ENCODE data around the gene BBX. TPM values are rescaled to one million over a fixed set of nuclear protein-coding genes. Genes with fewer than 3 reads are reported as not detected.

The BBX gene
- total RNA-seq, 4 donors from 2014 or later, result 55.6 to 86.7 (median 73.0) TPM

DNA sequence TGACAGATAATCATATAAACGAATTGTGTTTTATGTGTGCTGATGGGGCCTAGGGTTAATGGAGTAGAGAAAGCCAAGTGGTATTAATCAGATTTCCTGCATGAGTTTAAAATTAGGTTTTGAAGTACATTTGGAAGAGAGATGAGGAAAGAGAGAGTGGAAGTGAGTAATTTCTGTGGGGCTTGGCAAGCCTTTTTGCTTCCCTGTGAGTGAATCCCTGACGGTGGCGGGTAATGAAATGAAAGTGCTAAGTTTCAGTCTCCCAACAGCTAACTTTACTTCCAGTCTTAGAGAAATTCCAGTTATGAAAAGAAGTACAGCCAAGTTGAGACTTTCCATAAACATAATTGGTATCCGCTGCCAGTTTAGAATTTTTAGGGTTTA, 139.4 kb downstream of the BBX start:
- peaks cover 8 to 43% (median 9%) of the 10 kb centered on the region in 3 donors for H3K4me1 ChIP-seq
- H3K4me3 ChIP-seq, result peak overlapping the region; percentile 25 to 26
- H3K27me3 ChIP-seq, result no peaks in the 10 kb centered on the region
- H3K36me3 ChIP-seq, result no peaks in the 10 kb centered on the region
- 3 to 7% methylated on average over 4 of the region's 4 CpGs for WGBS, 2 donors (ENCODE audit: low coverage in 1 of 2)
- no peaks in the 10 kb centered on the region for H3K9me3 ChIP-seq
- TF ChIP-seq POLR2AphosphoS5 (IDR thresholded peaks at IDR 0.05) (peak; percentile 84), POLR2A (IDR thresholded peaks at IDR 0.05) (no peak), EP300 (IDR thresholded peaks at IDR 0.05) (no peak)
- TF ChIP-seq, protein P1, sequence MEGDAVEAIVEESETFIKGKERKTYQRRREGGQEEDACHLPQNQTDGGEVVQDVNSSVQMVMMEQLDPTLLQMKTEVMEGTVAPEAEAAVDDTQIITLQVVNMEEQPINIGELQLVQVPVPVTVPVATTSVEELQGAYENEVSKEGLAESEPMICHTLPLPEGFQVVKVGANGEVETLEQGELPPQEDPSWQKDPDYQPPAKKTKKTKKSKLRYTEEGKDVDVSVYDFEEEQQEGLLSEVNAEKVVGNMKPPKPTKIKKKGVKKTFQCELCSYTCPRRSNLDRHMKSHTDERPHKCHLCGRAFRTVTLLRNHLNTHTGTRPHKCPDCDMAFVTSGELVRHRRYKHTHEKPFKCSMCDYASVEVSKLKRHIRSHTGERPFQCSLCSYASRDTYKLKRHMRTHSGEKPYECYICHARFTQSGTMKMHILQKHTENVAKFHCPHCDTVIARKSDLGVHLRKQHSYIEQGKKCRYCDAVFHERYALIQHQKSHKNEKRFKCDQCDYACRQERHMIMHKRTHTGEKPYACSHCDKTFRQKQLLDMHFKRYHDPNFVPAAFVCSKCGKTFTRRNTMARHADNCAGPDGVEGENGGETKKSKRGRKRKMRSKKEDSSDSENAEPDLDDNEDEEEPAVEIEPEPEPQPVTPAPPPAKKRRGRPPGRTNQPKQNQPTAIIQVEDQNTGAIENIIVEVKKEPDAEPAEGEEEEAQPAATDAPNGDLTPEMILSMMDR (IDR thresholded peaks at IDR 0.05), result peak in 1 of 4 experiments; percentile 15
- H3K27ac ChIP-seq, result peak overlapping the region; percentile 58 to 75 (median 72)
- ATAC-seq, result peak; percentile 87

DNA sequence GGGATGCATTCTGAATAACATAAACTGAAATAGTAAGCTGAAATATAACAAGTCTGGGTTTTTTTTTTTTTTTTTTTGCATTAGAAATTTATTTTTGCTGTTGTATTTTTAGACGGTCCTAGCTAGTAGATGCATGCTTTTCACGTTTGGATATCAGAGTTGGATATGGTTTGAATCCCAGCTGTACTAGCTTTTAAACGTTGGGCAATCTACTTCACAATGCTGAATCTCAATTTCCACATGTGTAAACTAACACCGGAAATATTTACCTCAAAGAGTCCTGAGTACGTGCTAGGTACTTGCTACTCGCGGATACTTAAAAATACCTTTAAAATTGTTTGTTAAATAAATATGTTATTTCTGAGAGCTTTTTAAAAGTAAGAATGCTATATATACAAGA, 139.8 kb downstream of the BBX start:
- H3K9me3 ChIP-seq, result no peaks in the 10 kb centered on the region
- TF ChIP-seq EP300 (IDR thresholded peaks at IDR 0.05), result no peak
- TF ChIP-seq POLR2AphosphoS5 (IDR thresholded peaks at IDR 0.05), result no peak
- peak overlapping the region; percentile 58 to 75 (median 72) for H3K27ac ChIP-seq
- ATAC-seq, result peak; percentile 47
- H3K27me3 ChIP-seq, result no peaks in the 10 kb centered on the region
- H3K4me1 ChIP-seq, result peaks cover 8 to 43% (median 9%) of the 10 kb centered on the region in 3 donors
- WGBS, 2 donors (ENCODE audit: low coverage in 1 of 2), result 18 to 29% methylated on average over 7 of the region's 7 CpGs
- peak overlapping the region; percentile 25 to 26 for H3K4me3 ChIP-seq
- no peaks in the 10 kb centered on the region for H3K36me3 ChIP-seq

DNA sequence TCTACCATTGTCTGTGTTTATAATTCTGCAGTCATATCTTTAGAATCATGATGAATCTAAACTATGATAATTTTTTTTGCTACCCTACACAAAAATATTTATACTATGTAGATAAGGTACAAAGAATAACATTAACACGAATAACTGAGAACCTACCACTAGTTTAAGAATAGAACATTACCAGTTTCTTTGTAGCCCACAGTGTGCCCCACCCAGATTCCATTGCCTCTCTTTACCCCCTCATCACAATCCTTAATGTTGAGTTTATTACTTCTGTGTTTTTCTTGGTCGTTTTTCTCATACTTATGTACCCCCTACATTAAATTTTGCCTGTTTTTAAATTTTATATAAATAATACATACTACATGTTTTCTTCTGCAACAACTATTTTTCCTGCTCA, 140.5 kb downstream of the BBX start:
- Histone ChIP-seq H3K27me3 (no peaks in the 10 kb centered on the region), H3K9me3 (no peaks in the 10 kb centered on the region), H3K4me1 (peaks cover 8 to 46% (median 9%) of the 10 kb centered on the region in 3 donors), H3K36me3 (no peaks in the 10 kb centered on the region), H3K4me3 (no peak overlapping the region), H3K27ac (peak overlapping the region in 2 of 4 donors; percentile 41 to 75)
- WGBS, 2 donors (ENCODE audit: low coverage in 1 of 2), result 28 to 48% methylated on average over 2 of the region's 2 CpGs
- no peak for TF ChIP-seq POLR2A (IDR thresholded peaks at IDR 0.05)
- TF ChIP-seq, protein P1 (IDR thresholded peaks at IDR 0.05), result no peak
- TF ChIP-seq POLR2AphosphoS5 (IDR thresholded peaks at IDR 0.05), result no peak
- TF ChIP-seq EP300 (IDR thresholded peaks at IDR 0.05), result no peak
- ATAC-seq, result no peak

DNA sequence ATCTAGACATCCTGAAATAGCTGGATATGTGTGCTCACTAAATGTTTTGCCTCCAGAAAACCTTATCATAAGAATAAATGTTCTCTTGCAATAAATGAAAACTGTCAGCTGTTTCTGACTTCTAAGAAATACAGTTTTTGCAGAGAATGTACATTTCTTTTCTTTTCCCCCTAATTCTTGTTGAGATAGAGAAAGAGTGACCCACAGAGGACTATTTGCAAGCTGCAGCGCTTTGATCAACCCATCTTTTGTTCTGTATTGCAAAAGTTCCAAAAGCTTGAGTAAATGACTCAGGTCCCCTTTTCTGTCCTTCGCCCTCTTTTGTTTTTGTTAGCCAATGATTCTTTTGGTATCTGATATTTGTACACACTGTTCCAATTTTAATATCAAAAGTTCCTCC, 141.9 kb downstream of the BBX start:
- TF ChIP-seq POLR2AphosphoS5 (IDR thresholded peaks at IDR 0.05), result no peak
- ATAC-seq, result no peak
- Histone ChIP-seq H3K4me1 (peaks cover 8 to 56% (median 9%) of the 10 kb centered on the region in 3 donors), H3K27ac (no peak overlapping the region), H3K9me3 (no peaks in the 10 kb centered on the region), H3K27me3 (no peaks in the 10 kb centered on the region), H3K36me3 (no peaks in the 10 kb centered on the region), H3K4me3 (no peak overlapping the region)
- 80 to 96% methylated on average over 2 of the region's 2 CpGs for WGBS, 2 donors (ENCODE audit: low coverage in 1 of 2)

DNA sequence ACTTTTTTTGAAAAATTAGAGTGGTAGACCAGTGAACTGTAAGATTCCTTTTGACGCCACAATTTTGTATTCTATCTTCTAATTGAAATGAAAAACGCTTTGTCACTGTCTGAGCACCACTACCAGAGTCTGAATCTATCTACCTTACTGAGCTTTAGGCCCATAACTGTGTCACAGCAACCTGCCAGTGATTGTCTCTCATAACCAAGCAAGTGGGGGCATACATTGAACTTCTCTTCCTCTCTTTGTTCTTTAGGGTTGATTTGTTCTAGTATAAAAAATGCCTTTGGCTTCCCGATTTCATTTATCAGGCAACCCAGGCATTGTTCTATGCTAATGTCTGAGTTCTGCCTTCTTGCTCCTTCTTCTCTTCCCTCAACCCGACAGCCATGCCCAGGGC, 142.6 kb downstream of the BBX start:
- no peaks in the 10 kb centered on the region for H3K9me3 ChIP-seq
- 91 to 94% methylated on average over 3 to 4 of the region's 4 CpGs for WGBS, 2 donors (ENCODE audit: low coverage in 1 of 2)
- TF ChIP-seq POLR2AphosphoS5 (IDR thresholded peaks at IDR 0.05), result no peak
- H3K36me3 ChIP-seq, result no peaks in the 10 kb centered on the region
- H3K4me1 ChIP-seq, result peaks cover 8 to 50% (median 9%) of the 10 kb centered on the region in 3 donors
- ATAC-seq, result no peak
- no peak overlapping the region for H3K4me3 ChIP-seq
- H3K27me3 ChIP-seq, result no peaks in the 10 kb centered on the region
- no peak overlapping the region for H3K27ac ChIP-seq

DNA sequence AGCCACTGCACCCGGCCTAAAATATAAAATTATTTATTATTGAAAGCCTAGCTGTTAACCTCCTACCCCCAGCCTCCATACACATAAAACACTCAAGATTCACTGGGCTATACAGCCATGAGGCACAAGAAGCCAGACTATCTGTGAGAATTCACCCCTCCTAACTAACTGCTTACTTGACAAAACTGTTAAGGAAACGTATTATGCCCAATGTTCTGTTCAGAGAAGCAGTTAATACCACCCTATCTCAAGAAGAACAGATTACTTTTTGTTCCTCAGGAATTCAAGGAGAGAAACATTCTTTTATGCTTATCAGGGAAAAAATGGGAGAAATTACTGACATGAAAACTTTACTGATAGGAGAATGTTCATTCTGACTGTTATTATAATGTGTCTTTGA, 144.1 kb downstream of the BBX start:
- H3K9me3 ChIP-seq, result no peaks in the 10 kb centered on the region
- no peaks in the 10 kb centered on the region for H3K36me3 ChIP-seq
- no peak overlapping the region for H3K4me3 ChIP-seq
- H3K27ac ChIP-seq, result no peak overlapping the region
- TF ChIP-seq POLR2A (IDR thresholded peaks at IDR 0.05) (no peak), EP300 (IDR thresholded peaks at IDR 0.05) (no peak), POLR2AphosphoS5 (IDR thresholded peaks at IDR 0.05) (no peak)
- TF ChIP-seq, protein P1 (IDR thresholded peaks at IDR 0.05), result no peak
- 71 to 73% methylated on average over 1 to 2 of the region's 2 CpGs for WGBS, 2 donors (ENCODE audit: low coverage in 1 of 2)
- no peak for ATAC-seq
- no peaks in the 10 kb centered on the region for H3K27me3 ChIP-seq
- H3K4me1 ChIP-seq, result peaks cover under 1 to 35% (median under 1%) of the 10 kb centered on the region in 3 donors

All from gastroesophageal sphincter (tissue), 4 donors.